ENCODE measurements around the gene MUSTN1.
A peak's percentile ranks its signal among the peaks of the same experiment; 100 is the strongest.

The MUSTN1 gene

DNA sequence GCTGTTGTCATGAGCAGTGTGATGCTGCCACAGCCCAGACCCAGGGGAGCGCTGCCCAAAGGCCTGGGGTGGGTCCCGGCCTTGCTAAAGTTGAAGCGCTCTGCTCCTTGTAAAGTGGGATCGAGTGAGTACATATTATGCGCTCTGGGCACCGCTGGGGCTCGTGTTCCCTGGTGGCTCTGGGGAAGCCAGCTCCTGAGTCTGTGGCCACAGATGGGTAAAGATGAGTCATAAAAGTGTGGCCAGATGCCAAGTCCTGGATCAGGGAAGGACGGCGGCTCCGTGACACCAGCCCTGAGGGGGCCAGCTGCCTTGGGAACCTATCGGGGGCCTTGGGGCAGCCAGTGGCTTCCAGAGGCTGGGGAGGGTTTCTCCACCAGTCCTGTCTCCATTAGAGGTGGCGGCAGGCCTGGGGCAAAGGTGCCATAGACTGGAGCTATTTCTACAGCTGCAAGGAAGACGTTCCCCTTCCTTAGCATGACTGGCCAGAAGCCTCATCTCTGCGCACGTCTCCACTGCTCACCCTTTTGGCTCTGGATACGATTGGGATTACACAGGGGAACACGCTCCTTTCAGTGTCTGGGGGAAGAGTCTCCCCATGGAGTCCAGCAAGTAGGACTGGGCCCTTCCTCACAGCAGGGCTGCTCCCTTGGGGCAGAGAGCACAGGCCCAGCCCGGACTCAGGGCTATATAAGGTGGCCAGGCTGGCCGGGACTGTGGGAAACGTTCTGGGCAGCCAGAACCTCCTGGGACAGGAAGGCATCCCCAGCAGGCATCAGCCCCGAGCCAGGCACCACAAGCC is 3.1 kb downstream of the MUSTN1 start:
- DNase-seq: no peak

DNA sequence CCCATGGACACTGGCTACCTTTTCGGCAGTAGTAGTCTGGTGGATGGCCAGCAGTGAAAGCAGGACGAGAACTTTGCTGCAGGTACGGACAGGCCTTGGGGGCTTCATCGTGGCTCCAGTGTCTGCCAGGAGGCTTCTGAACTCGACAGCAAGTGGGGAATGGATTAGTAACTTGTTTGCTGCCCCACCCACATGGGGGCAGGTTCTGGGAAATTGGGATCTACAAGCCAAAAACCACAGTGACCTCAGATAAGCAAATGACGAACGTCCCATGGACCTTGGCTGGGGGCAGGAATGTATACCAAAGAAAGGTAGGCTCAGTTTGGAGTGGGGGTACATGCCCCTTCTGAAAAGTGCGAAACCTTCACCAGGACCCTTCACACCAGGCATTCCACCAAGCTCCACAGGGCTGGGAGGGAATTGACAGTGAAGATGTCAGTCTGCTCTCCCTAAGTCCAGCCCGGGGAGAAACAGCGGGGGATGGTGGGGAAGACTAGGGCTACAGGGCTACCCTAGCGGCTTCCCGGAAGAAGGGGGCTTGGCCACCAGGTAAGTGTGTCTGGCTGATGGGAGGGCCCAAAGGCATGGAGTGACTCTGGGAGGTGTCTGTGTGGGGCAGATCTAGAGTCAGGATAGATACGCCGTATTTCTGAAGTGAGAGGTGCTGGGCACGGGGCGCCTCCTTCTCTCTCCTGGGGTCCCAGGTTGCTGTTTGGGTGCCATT is 4.1 kb downstream of the MUSTN1 start, which contains the start of gene ITIH4:
Gene ITIH4, minus strand, starts transcription at position 138 of the 724 bp plus-strand sequence. Its CDS starts 30 bp downstream, at position 108.
- no peak for DNase-seq

DNA sequence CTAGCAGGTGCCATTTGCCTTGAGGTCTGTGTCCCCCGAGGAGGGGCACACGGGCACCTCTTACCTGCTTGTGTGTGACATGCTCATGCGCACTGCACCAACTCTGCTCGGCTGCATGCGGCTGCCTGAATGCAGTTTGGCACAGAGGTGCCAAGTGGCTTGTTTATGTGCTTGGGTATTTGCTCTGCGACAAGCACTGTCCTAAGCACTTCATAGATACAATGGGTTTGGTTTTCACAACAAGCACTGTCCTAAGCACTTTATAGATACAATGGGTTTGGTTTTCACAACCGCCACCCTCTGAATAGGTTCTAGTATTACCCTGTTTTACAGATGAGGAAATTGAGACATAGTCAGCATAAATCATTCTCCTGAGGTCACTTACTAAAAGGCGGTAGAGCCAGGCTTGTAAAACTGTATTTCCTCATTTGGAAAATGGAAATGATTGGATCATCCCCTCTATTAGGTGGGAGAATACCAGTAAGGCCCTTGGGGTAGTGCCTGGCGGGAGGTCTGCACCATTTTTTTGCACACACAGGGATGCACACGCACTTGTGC is 4.8 kb downstream of the MUSTN1 start:
- peak; percentile 56 for DNase-seq

GRCh38 chr3:52829482-52829881 is 5.3 kb downstream of the MUSTN1 start:
- no peak for DNase-seq

GRCh38 chr3:52827866-52828376 is 6.9 kb downstream of the MUSTN1 start:
- DNase-seq: no peak

GRCh38 chr3:52827441-52827840 is 7.4 kb downstream of the MUSTN1 start:
- no peak for DNase-seq

DNA sequence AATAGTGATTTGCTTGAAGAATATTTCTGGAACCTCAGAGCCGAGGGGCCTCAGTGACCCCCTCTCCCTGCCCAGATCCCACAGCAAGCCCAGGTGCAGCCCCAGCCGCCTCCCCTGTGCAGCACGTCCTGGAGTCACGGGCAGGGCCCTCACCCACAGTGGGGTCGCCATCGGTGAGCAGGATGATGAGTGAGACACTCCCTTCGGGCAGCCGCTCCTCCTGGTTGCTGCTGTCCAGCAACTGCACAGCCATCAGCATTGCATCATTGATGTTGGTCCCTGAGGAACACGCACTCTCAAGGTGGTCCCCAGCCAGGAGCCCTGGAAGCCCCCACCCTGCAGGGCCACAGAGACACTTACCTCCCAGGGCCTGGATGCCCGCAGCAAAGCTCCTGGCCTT is 10.8 kb downstream of the MUSTN1 start:
- DNase-seq: no peak

DNA sequence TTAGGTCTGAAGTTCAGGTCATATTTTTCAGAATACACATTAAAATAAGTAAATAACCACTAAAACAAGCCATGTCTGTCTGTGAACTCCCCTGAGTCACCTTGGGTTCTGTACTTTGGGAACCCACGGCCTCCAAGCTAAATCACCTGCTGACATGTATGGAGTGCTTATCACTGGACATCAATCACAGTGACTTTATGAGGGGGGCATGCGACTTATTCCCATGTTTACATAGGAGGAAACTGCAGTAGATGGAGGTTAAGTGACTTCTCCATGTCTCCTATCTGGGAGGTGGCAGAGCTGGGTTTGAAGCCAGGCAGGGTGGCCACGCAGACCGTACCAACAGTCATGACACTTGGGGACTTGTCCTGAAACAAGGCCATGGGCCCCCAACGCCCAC is 12.5 kb downstream of the MUSTN1 start:
- no peak for DNase-seq

GRCh38 chr3:52820736-52821135 is 14.1 kb downstream of the MUSTN1 start:
- no peak for DNase-seq

- DNase-seq: no peak
Observed at GRCh38 chr3:52819936-52820335, 14.9 kb downstream of the MUSTN1 start.

GRCh38 chr3:52817860-52818259 is 17.0 kb downstream of the MUSTN1 start:
- DNase-seq: no peak

DNA sequence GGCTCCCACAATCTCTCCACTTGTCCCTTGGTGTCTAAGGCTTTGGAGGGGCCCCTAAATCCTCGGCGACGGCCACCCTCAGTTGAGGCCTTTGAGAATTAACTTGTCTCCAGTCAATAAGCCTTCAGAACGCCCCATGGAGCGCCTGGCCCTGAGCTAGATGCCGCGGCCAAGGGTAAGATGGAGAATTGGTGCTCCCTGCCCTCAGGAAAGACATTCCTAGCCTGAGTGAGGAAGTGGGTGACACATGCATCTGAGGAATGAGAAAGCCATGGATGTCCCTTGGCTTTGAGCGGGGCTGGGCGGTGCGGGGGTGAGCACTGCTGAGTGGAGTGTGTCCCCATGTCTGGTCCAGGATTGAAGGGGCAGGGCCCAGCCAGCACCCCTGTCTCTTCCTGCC is 17.6 kb downstream of the MUSTN1 start:
- no peak for DNase-seq

DNA sequence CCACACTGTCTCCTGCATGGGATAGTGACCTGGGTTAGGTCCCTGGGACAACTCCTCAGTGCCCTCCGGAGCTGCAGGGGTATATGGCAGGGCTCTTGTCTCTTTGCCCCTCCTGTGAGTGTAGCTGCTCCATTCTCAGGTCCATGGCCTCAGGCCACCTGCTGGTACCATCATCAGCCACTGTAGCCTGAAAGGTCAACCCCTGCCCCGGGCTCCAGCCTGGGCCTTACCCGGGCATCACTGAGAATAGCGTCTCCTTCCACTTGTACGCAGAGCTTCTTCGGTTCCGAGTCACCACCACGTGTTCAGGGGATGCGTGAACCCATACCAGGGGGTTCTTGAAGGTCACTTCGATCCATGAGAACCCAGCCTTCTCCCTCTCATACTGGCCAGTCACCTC is 18.2 kb downstream of the MUSTN1 start:
- DNase-seq: no peak

- no peak for DNase-seq
Observed at GRCh38 chr3:52816199-52816598, 18.6 kb downstream of the MUSTN1 start.

DNA sequence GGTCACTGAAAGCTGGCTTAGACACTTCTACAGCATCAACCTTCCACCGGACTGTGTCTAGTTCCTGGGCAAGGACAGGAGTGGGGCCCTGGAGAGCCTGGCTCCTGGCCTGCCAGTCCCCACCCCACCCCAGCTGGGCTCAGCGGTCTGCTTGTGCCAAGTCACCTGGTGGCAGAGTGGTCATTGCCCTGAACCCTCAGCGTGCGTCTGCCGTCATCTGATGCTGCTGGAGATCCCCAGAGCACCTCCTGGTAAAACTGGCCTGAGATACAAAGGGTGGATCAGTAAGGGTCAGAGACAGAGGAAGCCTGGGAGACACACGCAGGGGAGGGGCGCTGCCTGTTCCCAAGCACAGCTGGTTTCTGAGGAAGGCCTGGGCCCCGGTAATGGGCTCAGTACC is 21.0 kb downstream of the MUSTN1 start:
- no peak for DNase-seq

DNA sequence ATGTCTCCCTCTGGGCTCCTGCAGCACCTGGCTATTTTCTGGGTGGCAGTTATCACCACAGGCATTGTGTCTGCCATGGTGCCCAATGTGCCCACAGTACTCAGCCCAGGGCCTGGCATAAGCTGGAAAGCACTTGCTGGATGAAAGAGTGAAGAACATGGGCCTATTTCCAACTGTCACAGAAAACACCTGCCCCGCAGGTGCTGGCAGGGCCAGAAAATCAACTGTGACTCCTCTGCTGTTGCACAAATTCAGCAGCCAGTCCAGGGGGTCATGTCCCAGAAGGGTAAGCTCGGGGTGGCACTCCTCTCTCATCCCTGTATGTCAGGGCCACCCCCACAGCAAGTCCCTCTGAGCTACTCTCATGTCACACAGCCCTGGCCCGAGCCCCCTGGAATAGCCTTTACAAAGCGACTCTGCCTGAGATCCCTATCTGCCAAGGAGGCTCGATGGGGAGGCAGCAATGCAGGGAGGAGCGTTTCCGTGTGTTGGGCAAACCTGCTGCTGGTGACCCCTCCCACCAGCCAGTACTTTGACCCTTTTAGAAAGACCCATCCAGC is 23.3 kb downstream of the MUSTN1 start:
- DNase-seq: no peak

DNA sequence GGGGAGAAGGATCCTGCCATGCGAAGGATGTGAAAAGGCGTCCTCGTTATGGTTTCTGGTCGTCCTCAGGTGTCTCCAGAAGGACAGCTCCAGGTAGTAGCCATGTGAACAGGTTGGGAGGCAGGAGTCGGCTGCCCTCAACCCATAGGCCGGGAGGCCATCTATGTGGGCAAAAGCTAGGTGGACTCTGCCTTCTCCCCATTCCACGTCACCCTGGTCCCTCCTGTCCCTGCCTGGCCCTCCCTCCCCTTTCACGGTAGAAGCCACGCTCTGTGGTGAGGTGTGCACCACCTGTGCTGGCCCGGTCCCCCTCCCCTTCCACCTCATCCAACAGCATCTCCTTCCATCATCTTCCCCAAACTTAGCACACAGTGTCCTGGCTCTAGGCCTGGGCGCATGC is 23.9 kb downstream of the MUSTN1 start:
- no peak for DNase-seq

GRCh38 chr3:52809662-52810377 is 25.0 kb downstream of the MUSTN1 start:
- DNase-seq: peak; percentile 7

DNA sequence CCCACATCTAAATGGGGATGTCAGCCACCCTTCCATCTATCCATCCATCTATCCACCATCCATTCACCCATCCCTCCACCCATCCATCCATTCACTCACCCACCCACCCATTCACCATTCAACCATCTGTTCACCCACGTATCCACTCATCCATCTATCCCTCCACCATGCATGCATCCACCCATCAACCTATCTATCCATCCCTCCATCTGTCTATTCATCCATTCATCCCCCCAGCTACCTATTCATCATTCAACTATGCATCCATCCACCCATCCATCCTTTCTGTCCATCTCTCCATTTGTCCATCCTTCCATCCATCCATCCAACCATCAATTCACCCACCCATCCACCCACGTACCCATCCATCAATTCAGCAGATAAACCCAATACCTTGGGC is 25.7 kb downstream of the MUSTN1 start:
- DNase-seq: no peak

GRCh38 chr3:52805270-52806039 is 29.4 kb downstream of the MUSTN1 start:
- DNase-seq: no peak

DNA sequence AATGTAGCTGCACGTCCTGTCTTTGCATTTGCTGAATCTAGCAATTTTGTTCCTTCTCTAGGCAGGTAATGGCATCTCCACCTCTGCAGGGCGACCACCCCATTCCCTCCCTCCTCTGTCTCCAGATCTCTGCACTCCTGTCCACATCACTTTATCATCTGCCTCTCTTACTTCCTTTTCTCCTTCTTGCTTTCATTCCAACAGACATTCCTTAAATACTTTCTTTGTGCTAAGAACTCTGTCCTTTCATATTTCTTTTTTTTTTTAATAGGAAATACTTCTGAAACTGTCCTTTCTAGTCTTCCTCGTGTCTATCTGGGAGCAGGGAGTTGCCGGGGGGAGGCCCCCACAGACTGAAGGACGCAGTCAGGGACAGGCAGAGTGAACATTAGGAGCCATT is 33.0 kb downstream of the MUSTN1 start:
- no peak for DNase-seq

GRCh38 chr3:52800079-52800478 is 34.7 kb downstream of the MUSTN1 start:
- DNase-seq: no peak

Data from DMS153 (cell line).